Lung (tissue), 12 donors: ENCODE results near the gene AKAP1. TPM values are rescaled to one million over a fixed set of nuclear protein-coding genes. Genes with fewer than 3 reads are reported as not detected.

Experiments used
- ATAC-seq: fragments of 200-7000 bp; cut with Tn5 transposase; one replicate; pipeline ENCODE4 v1.9.1; 2020; ENCODE audit warnings: moderate number of reproducible peaks; ENCODE audit not compliant: insufficient read depth, low FRiP score
- DNase-seq, 3 donors: peaks; one replicate each; pipeline ENCODE4 v3.0.0-alpha.2; 2013 to 2017
- H3K27ac ChIP-seq, 2 donors: one replicate each; pipeline ENCODE4 v1.5.1; 2013; ENCODE audit warnings: mild to moderate bottlenecking in 2 of 2, moderate library complexity in 2 of 2, control low read depth in 1 of 2, inconsistent platforms in 1 of 2, low read depth in 1 of 2, low read length in 1 of 2
- H3K27me3 ChIP-seq, 3 donors: one replicate each; pipeline ENCODE4 v1.5.1; 2013; ENCODE audit warnings: low read length in 2 of 3; ENCODE audit not compliant: control insufficient read depth in 3 of 3, insufficient read depth in 3 of 3
- H3K36me3 ChIP-seq, 4 donors: one replicate each; pipeline ENCODE4 v1.5.1; 2013; ENCODE audit warnings: low read length in 4 of 4, mild to moderate bottlenecking in 1 of 4, moderate library complexity in 1 of 4; ENCODE audit not compliant: control insufficient read depth in 4 of 4, insufficient read depth in 4 of 4
- H3K4me1 ChIP-seq, 5 donors: one replicate each; pipeline ENCODE4 v1.5.1; 2013; ENCODE audit warnings: low read length in 5 of 5, mild to moderate bottlenecking in 2 of 5, moderate library complexity in 1 of 5; ENCODE audit not compliant: control insufficient read depth in 5 of 5, insufficient read depth in 5 of 5
- H3K4me3 ChIP-seq: one replicate; pipeline ENCODE4 v1.5.1; 2013; ENCODE audit warnings: mild to moderate bottlenecking, control low read depth, moderate library complexity
- H3K9ac ChIP-seq, 2 donors: one replicate each; pipeline ENCODE4 v1.5.1; 2013; ENCODE audit warnings: low read length in 2 of 2, control low read depth in 1 of 2; ENCODE audit not compliant: insufficient read depth in 1 of 2
- H3K9me3 ChIP-seq, 4 donors: one replicate each; pipeline ENCODE4 v1.5.1; 2013; ENCODE audit warnings: low read length in 3 of 4, mild to moderate bottlenecking in 1 of 4, moderate library complexity in 1 of 4; ENCODE audit not compliant: control insufficient read depth in 4 of 4, insufficient read depth in 3 of 4
- WGBS, 2 donors: extraction: QIAGEN DNeasy Blood & Tissue Kit; methylation state at CpG; one replicate each; pipeline ENCODE4 v1.1.7; 2013; 5-methylcytosine and 5-hydroxymethylcytosine counted together
- polyA plus RNA-seq, 2 donors: library from polyadenylated mRNA; stranded (reverse); fragments of 200-250 nt; gene quantifications; one replicate each; pipeline ENCODE4 v1.2.1, GENCODE V29; 2013
- total RNA-seq, 2 donors: library from RNA; depleted of rRNA in 1 of 2; stranded (reverse); fragments of >200 nt in 1 of 2; gene quantifications; one replicate each; pipeline ENCODE4 v1.2.1, GENCODE V29; 2014 to 2021
- TF ChIP-seq, protein P1 (sequence below): IDR thresholded peaks from 2 replicates; pipeline ENCODE4 v1.5.1; 2012; ENCODE audit warnings: mild to moderate bottlenecking; ENCODE audit errors: control extremely low read depth, extremely low read depth
- donor health status: control.
- donor health status: control.
- donor health status: Bipolar disorder and iron deficiency.
- donor health status: healthy.
- donor health status: DM: yes; HTN: yes; CAD: no.

AKAP1 gene
- total and polyA plus RNA-seq, 4 donors, result 23.1 to 46.4 (median 29.8) TPM

DNA sequence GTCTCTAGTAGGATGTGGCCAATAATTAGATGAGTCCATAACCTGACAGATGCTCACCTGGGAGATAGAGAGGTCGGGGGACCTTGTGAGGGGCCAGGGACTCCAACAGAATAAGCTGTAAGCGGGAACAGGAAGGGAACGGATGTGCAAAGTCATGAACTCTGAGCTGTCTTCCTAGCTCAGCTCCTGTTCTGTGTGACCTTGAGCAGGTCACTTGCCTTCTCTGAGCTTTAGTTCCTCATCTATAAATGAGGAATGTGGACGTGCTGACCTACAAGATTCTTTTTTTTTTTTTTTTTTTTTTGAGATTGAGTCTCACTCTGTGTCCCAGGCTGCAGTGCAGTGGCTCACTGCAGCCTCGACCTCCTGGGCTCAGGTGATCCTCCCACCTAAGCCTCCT is 58.9 kb downstream of the AKAP1 start:
- WGBS, 2 donors, result 78 to 81% methylated on average over 5 of the region's 5 CpGs
- ATAC-seq, result no peak
- DNase-seq, result no peak

DNA sequence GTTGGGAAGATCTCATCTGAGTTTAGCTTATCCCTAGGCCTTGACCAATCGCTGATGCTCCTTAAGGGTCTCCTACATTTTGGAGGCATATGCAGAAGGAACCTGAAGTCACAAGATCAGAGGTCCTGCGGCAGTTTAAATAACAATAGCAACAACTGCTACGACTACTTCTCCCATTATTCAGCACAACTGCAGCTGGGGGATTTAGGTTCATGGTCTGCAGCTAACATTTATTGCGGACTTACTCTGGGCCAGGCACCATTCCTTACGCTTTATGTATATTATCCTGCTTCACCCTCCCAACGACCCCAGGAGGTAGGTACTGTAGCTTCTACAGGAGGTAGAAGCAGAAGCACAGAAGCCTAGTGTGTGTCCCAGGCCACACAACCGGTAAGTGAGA is 59.5 kb downstream of the AKAP1 start:
- no peak overlapping the region for H3K9ac ChIP-seq
- H3K4me3 ChIP-seq, result no peak overlapping the region
- ATAC-seq (no peak), DNase-seq (no peak)
- TF ChIP-seq, protein P1, sequence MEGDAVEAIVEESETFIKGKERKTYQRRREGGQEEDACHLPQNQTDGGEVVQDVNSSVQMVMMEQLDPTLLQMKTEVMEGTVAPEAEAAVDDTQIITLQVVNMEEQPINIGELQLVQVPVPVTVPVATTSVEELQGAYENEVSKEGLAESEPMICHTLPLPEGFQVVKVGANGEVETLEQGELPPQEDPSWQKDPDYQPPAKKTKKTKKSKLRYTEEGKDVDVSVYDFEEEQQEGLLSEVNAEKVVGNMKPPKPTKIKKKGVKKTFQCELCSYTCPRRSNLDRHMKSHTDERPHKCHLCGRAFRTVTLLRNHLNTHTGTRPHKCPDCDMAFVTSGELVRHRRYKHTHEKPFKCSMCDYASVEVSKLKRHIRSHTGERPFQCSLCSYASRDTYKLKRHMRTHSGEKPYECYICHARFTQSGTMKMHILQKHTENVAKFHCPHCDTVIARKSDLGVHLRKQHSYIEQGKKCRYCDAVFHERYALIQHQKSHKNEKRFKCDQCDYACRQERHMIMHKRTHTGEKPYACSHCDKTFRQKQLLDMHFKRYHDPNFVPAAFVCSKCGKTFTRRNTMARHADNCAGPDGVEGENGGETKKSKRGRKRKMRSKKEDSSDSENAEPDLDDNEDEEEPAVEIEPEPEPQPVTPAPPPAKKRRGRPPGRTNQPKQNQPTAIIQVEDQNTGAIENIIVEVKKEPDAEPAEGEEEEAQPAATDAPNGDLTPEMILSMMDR, result no peak
- no peaks in the 10 kb centered on the region for H3K36me3 ChIP-seq
- no peaks in the 10 kb centered on the region for H3K4me1 ChIP-seq
- peaks cover 0 to 4% (median 0%) of the 10 kb centered on the region in 4 donors for H3K9me3 ChIP-seq
- WGBS, 2 donors, result 75 to 82% methylated on average over 7 of the region's 7 CpGs
- H3K27ac ChIP-seq, result no peak overlapping the region
- no peaks in the 10 kb centered on the region for H3K27me3 ChIP-seq

More for the DNA sequence above, 58.9 kb downstream of the AKAP1 start:
- H3K27me3 ChIP-seq, result no peaks in the 10 kb centered on the region
- peaks cover 0 to 4% (median 0%) of the 10 kb centered on the region in 4 donors for H3K9me3 ChIP-seq
- H3K4me1 ChIP-seq, result no peaks in the 10 kb centered on the region
- TF ChIP-seq, protein P1, result no peak
- H3K36me3 ChIP-seq, result no peaks in the 10 kb centered on the region
- no peak overlapping the region for H3K27ac ChIP-seq
- no peak overlapping the region for H3K9ac ChIP-seq
- no peak overlapping the region for H3K4me3 ChIP-seq

DNA sequence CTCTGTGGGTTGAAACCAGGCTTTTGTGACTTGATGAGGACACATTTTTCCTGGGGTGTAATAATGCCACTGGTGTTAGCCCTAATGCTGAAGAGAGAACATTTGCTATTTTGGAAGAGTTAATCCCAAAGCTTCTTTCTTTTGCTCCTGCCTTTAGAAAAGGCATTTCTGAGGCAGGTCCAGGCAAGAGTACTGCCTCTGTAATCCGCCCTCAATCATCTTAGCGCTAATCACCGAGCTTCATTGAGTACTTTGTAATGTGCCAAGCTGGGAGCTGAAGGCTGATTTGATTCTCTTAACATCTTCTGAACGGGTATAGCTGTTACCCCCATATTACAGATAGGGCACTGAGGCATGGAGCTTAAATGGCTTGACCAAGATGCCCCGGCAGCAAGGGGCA is 60.3 kb downstream of the AKAP1 start:
- H3K9ac ChIP-seq, result no peak overlapping the region
- no peak overlapping the region for H3K4me3 ChIP-seq
- WGBS, 2 donors, result 91% methylated on average over 5 of the region's 5 CpGs
- H3K36me3 ChIP-seq, result no peaks in the 10 kb centered on the region
- H3K27me3 ChIP-seq, result no peaks in the 10 kb centered on the region
- ATAC-seq (no peak), DNase-seq (no peak)
- H3K4me1 ChIP-seq, result no peaks in the 10 kb centered on the region
- H3K9me3 ChIP-seq, result peaks cover 0 to 4% (median 0%) of the 10 kb centered on the region in 4 donors
- H3K27ac ChIP-seq, result no peak overlapping the region
- TF ChIP-seq, protein P1, result no peak

DNA sequence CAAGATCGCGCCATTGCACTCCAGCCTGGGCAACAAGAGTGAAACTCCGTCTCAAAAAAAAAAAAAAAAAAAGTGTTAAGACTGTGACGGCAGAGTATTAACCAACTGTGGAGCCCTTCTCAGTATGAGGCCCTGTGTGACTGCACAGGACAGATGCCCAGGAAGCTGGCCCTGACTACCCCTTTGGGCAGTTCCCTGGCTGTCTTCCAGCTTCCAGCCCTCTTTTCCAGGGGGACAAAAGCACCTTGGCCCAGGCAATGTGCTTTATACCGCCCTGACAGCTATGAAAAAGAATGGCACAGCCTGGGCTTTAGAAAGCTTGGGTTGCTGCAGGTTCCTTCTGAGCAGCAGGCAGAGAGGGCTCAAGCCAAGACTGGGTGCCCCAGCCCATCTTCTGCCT is 61.2 kb downstream of the AKAP1 start:
- no peak overlapping the region for H3K9ac ChIP-seq
- WGBS, 2 donors, result 94 to 95% methylated on average over 5 of the region's 5 CpGs
- H3K27me3 ChIP-seq, result no peaks in the 10 kb centered on the region
- TF ChIP-seq, protein P1, result no peak
- H3K4me1 ChIP-seq, result no peaks in the 10 kb centered on the region
- no peak for ATAC-seq
- H3K27ac ChIP-seq, result no peak overlapping the region
- H3K9me3 ChIP-seq, result peaks cover 0 to 4% (median 0%) of the 10 kb centered on the region in 4 donors
- H3K4me3 ChIP-seq, result no peak overlapping the region
- H3K36me3 ChIP-seq, result no peaks in the 10 kb centered on the region
- DNase-seq, result no peak
